NCI-H446 treated with DMSO at 0.1 percent for 48 hours (cell line): ENCODE measurements around the gene CDCA7L.

Experiments
- DNase-seq: peaks from one replicate; lab custom pipeline; 2025; lab: John Stamatoyannopoulos, UW

Gene CDCA7L

GRCh38 chr7:21945454-21946221, at the start of gene CDCA7L:
Gene CDCA7L (minus strand): TSS chr7:21945899. CDS start chr7:21945804, 95 bp downstream.
- DNase-seq = peak; percentile 47

- DNase-seq = no peak
Measured at GRCh38 chr7:21986096-21986495, 40.4 kb upstream of the CDCA7L start.

GRCh38 chr7:21984042-21984441, 38.3 kb upstream of the CDCA7L start:
- DNase-seq = no peak

- no peak for DNase-seq
Measured at GRCh38 chr7:21983056-21983455, 37.4 kb upstream of the CDCA7L start.

- DNase-seq = no peak
Measured at GRCh38 chr7:21981524-21981923, 35.8 kb upstream of the CDCA7L start.

GRCh38 chr7:21980926-21981500, 35.3 kb upstream of the CDCA7L start:
- no peak for DNase-seq

GRCh38 chr7:21972397-21972784, 26.7 kb upstream of the CDCA7L start:
- DNase-seq = no peak

GRCh38 chr7:21971780-21972396, 26.2 kb upstream of the CDCA7L start:
- DNase-seq = no peak

- DNase-seq = no peak
Measured at GRCh38 chr7:21969822-21970221, 24.1 kb upstream of the CDCA7L start.

GRCh38 chr7:21967598-21968003, 21.9 kb upstream of the CDCA7L start:
- DNase-seq = no peak

- no peak for DNase-seq
Measured at GRCh38 chr7:21966271-21966670, 20.6 kb upstream of the CDCA7L start.

GRCh38 chr7:21965291-21965690, 19.6 kb upstream of the CDCA7L start:
- no peak for DNase-seq

GRCh38 chr7:21962677-21963076, 17.0 kb upstream of the CDCA7L start:
- DNase-seq = no peak

GRCh38 chr7:21960922-21961321, 15.2 kb upstream of the CDCA7L start:
- no peak for DNase-seq

GRCh38 chr7:21959387-21959776, 13.7 kb upstream of the CDCA7L start:
- DNase-seq = no peak

- DNase-seq = no peak
Measured at GRCh38 chr7:21953781-21954180, 8.1 kb upstream of the CDCA7L start.

GRCh38 chr7:21948887-21949540, 3.3 kb upstream of the CDCA7L start:
- DNase-seq = no peak

- no peak for DNase-seq
Measured at GRCh38 chr7:21948364-21948763, 2.7 kb upstream of the CDCA7L start.

- DNase-seq = no peak
Measured at GRCh38 chr7:21947946-21948345, 2.2 kb upstream of the CDCA7L start.

GRCh38 chr7:21947056-21947455, 1.4 kb upstream of the CDCA7L start:
- no peak for DNase-seq

GRCh38 chr7:21946222-21946709, 567 bp upstream of the CDCA7L start:
- DNase-seq = no peak

- DNase-seq = no peak
Measured at GRCh38 chr7:21944616-21945453, 864 bp downstream of the CDCA7L start.
